Activated CD8-positive, alpha-beta memory T cell treated with anti-CD3 and anti-CD28 coated beads, Interleukin-2, amount 10 ng/mL, durations not matched to agents 7 days and 5 days (primary cell): Measurements from ENCODE around the gene MTFR1L. TPM values are rescaled to one million over a fixed set of nuclear protein-coding genes. Genes with fewer than 3 reads are reported as not detected.
A peak's percentile ranks its signal among the peaks of the same experiment; 100 is the strongest.

Experiments used
- ATAC-seq: fragments of 150-1000 bp; cut with Tn5 transposase; one replicate; pipeline ENCODE4 v1.10.0; 2021; ENCODE audit warnings: moderate library complexity
- CTCF ChIA-PET: fragments of 350-600 bp; sonication (Branson Sonifier 250); formaldehyde crosslinking; loops from one replicate; lab custom pipeline; 2021; ENCODE audit warnings: antibody characterized with exemption; lab: Charles Lee
- DNase-seq: peaks from one replicate; pipeline ENCODE4 v3.0.0-alpha.2; 2020
- H3K27ac Mint-ChIP-seq: one replicate; pipeline ENCODE4 v1.8.0; 2021; ENCODE audit warnings: mild to moderate bottlenecking, mixed read lengths
- H3K27me3 Mint-ChIP-seq: one replicate; pipeline ENCODE4 v1.8.0; 2021; ENCODE audit warnings: mixed read lengths
- H3K36me3 Mint-ChIP-seq: one replicate; pipeline ENCODE4 v1.8.0; 2021; ENCODE audit warnings: mild to moderate bottlenecking, mixed read lengths
- H3K4me1 Mint-ChIP-seq: one replicate; pipeline ENCODE4 v1.8.0; 2021; ENCODE audit warnings: mixed read lengths
- H3K4me3 Mint-ChIP-seq: one replicate; pipeline ENCODE4 v1.8.0; 2021; ENCODE audit warnings: mild to moderate bottlenecking, moderate library complexity, mixed read lengths
- H3K9me3 Mint-ChIP-seq: one replicate; pipeline ENCODE4 v1.8.0; 2022; ENCODE audit warnings: low read depth, mixed read lengths
- total RNA-seq, 2 experiments: library from RNA; stranded (reverse); gene quantifications; one replicate each; pipeline ENCODE4 v1.2.3, GENCODE V29; 2021

MTFR1L gene
- total RNA-seq, 2 experiments from 2014 or later = 28.9 to 31.2 TPM

- ATAC-seq = no peak
- Mint-ChIP-seq H3K36me3 (no peaks in the 10 kb centered on the region), H3K4me1 (no peaks in the 10 kb centered on the region), H3K27me3 (no peaks in the 10 kb centered on the region), H3K9me3 (no peaks in the 10 kb centered on the region), H3K4me3 (no peak overlapping the region), H3K27ac (no peak overlapping the region)
- DNase-seq = no peak
- CTCF ChIA-PET = no interaction called here
These were observed 38.7 kb upstream of the MTFR1L start for GRCh38 chr1:25781130-25781433.

- no peaks in the 10 kb centered on the region for H3K4me1 Mint-ChIP-seq
- ATAC-seq (no peak), DNase-seq (no peak)
- H3K36me3 Mint-ChIP-seq = no peaks in the 10 kb centered on the region
- CTCF ChIA-PET = no interaction called here
- no peaks in the 10 kb centered on the region for H3K27me3 Mint-ChIP-seq
- no peak overlapping the region for H3K4me3 Mint-ChIP-seq
- no peaks in the 10 kb centered on the region for H3K9me3 Mint-ChIP-seq
- no peak overlapping the region for H3K27ac Mint-ChIP-seq
These were observed 37.0 kb upstream of the MTFR1L start for GRCh38 chr1:25782608-25783201.

- Mint-ChIP-seq H3K27ac (no peak overlapping the region), H3K4me3 (no peak overlapping the region), H3K4me1 (no peaks in the 10 kb centered on the region), H3K9me3 (no peaks in the 10 kb centered on the region), H3K36me3 (no peaks in the 10 kb centered on the region), H3K27me3 (no peaks in the 10 kb centered on the region)
- no peak for ATAC-seq
- CTCF ChIA-PET = interaction anchor here (1.4 kb wide), 1 partner anchor 11 kb away, joined by 4 read pairs; no protein-coding TSS in a partner anchor
- DNase-seq = no peak
These were observed 35.1 kb upstream of the MTFR1L start for GRCh38 chr1:25784575-25785051.

- Mint-ChIP-seq H3K9me3 (no peaks in the 10 kb centered on the region), H3K36me3 (no peaks in the 10 kb centered on the region), H3K4me3 (no peak overlapping the region), H3K27ac (no peak overlapping the region), H3K27me3 (peaks cover 5% of the 10 kb centered on the region), H3K4me1 (no peaks in the 10 kb centered on the region)
- CTCF ChIA-PET = interaction anchor here (1.4 kb wide), 1 partner anchor 10 kb away, joined by 4 read pairs; no protein-coding TSS in a partner anchor
- ATAC-seq (no peak), DNase-seq (no peak)
These were observed 34.3 kb upstream of the MTFR1L start for GRCh38 chr1:25785333-25786067.

GRCh38 chr1:25786887-25787759 lies 32.6 kb upstream of the MTFR1L start:
- Mint-ChIP-seq H3K27ac (no peak overlapping the region), H3K27me3 (peaks cover 5% of the 10 kb centered on the region)
- ATAC-seq = no peak

GRCh38 chr1:25787760-25788166 lies 32.0 kb upstream of the MTFR1L start:
- H3K4me1 Mint-ChIP-seq = no peaks in the 10 kb centered on the region
- no peak for ATAC-seq
- H3K4me3 Mint-ChIP-seq = no peak overlapping the region
- no peaks in the 10 kb centered on the region for H3K36me3 Mint-ChIP-seq
- DNase-seq = no peak
- H3K27me3 Mint-ChIP-seq = peaks cover 5% of the 10 kb centered on the region
- CTCF ChIA-PET = interaction anchor here (0.6 to 0.9 kb wide), 2 partner anchors 179 to 335 kb away, joined by 3 read pairs; no protein-coding TSS in a partner anchor
- H3K27ac Mint-ChIP-seq = no peak overlapping the region
- H3K9me3 Mint-ChIP-seq = no peaks in the 10 kb centered on the region

More at GRCh38 chr1:25786887-25787759, 32.6 kb upstream of the MTFR1L start:
- no peak overlapping the region for H3K4me3 Mint-ChIP-seq
- H3K36me3 Mint-ChIP-seq = no peaks in the 10 kb centered on the region
- no peak for DNase-seq
- CTCF ChIA-PET = interaction anchor here (0.6 to 0.9 kb wide), 2 partner anchors 178 to 334 kb away, joined by 3 read pairs; no protein-coding TSS in a partner anchor
- no peaks in the 10 kb centered on the region for H3K4me1 Mint-ChIP-seq
- no peaks in the 10 kb centered on the region for H3K9me3 Mint-ChIP-seq

GRCh38 chr1:25790472-25790871 lies 29.3 kb upstream of the MTFR1L start:
- CTCF ChIA-PET = no interaction called here

GRCh38 chr1:25792115-25792514 lies 27.6 kb upstream of the MTFR1L start:
- CTCF ChIA-PET = interaction anchor here (2.1 kb wide), 1 partner anchor 19 kb away, joined by 7 read pairs; no protein-coding TSS in a partner anchor
- Mint-ChIP-seq H3K36me3 (no peaks in the 10 kb centered on the region), H3K4me3 (no peak overlapping the region), H3K27me3 (peaks cover 21% of the 10 kb centered on the region), H3K4me1 (peaks cover 14% of the 10 kb centered on the region), H3K9me3 (no peaks in the 10 kb centered on the region), H3K27ac (no peak overlapping the region)
- ATAC-seq (no peak), DNase-seq (no peak)

More at GRCh38 chr1:25790472-25790871, 29.3 kb upstream of the MTFR1L start:
- no peaks in the 10 kb centered on the region for H3K9me3 Mint-ChIP-seq
- no peak overlapping the region for H3K27ac Mint-ChIP-seq
- peaks cover 15% of the 10 kb centered on the region for H3K27me3 Mint-ChIP-seq
- no peaks in the 10 kb centered on the region for H3K4me1 Mint-ChIP-seq
- DNase-seq (no peak), ATAC-seq (no peak)
- H3K4me3 Mint-ChIP-seq = no peak overlapping the region
- H3K36me3 Mint-ChIP-seq = no peaks in the 10 kb centered on the region

GRCh38 chr1:25793585-25794170 lies 26.1 kb upstream of the MTFR1L start:
- Mint-ChIP-seq H3K27ac (no peak overlapping the region), H3K27me3 (peaks cover 30% of the 10 kb centered on the region), H3K36me3 (no peaks in the 10 kb centered on the region), H3K9me3 (no peaks in the 10 kb centered on the region), H3K4me1 (peaks cover 21% of the 10 kb centered on the region), H3K4me3 (no peak overlapping the region)
- ATAC-seq (no peak), DNase-seq (no peak)
- CTCF ChIA-PET = interaction anchor here (0.8 to 6.5 kb wide), 5 partner anchors 11 to 183 kb away, joined by 3 to 75 read pairs (median 4); no protein-coding TSS in a partner anchor

- Mint-ChIP-seq H3K4me1 (peaks cover 21% of the 10 kb centered on the region), H3K4me3 (no peak overlapping the region), H3K36me3 (no peaks in the 10 kb centered on the region), H3K27me3 (peaks cover 32% of the 10 kb centered on the region), H3K9me3 (no peaks in the 10 kb centered on the region), H3K27ac (no peak overlapping the region)
- CTCF ChIA-PET = interaction anchor here (0.8 to 6.5 kb wide), 4 partner anchors 10 to 184 kb away, joined by 3 to 75 read pairs (median 6); no protein-coding TSS in a partner anchor
- DNase-seq (no peak), ATAC-seq (no peak)
These were observed 25.4 kb upstream of the MTFR1L start for GRCh38 chr1:25794325-25794724.

- no peak for ATAC-seq
- no peak for DNase-seq
- Mint-ChIP-seq H3K9me3 (no peaks in the 10 kb centered on the region), H3K4me3 (no peak overlapping the region), H3K27ac (no peak overlapping the region), H3K4me1 (peaks cover 21% of the 10 kb centered on the region), H3K27me3 (peaks cover 29% of the 10 kb centered on the region), H3K36me3 (no peaks in the 10 kb centered on the region)
- CTCF ChIA-PET = interaction anchor here (1.5 to 6.5 kb wide), 4 partner anchors 10 to 184 kb away, joined by 4 to 75 read pairs (median 6); no protein-coding TSS in a partner anchor
These were observed 24.5 kb upstream of the MTFR1L start for GRCh38 chr1:25795211-25795610.

- no peak overlapping the region for H3K4me3 Mint-ChIP-seq
- CTCF ChIA-PET = interaction anchor here (0.9 to 6.5 kb wide), 6 partner anchors 11 to 185 kb away, joined by 4 to 75 read pairs (median 4); no protein-coding TSS in a partner anchor
These were observed 23.6 kb upstream of the MTFR1L start for GRCh38 chr1:25795946-25796810.

More at GRCh38 chr1:25795946-25796810, 23.6 kb upstream of the MTFR1L start:
- H3K9me3 Mint-ChIP-seq = no peaks in the 10 kb centered on the region
- H3K27me3 Mint-ChIP-seq = peaks cover 35% of the 10 kb centered on the region
- H3K27ac Mint-ChIP-seq = peak overlapping the region; percentile 73
- ATAC-seq = peak; percentile 52
- peaks cover 26% of the 10 kb centered on the region for H3K4me1 Mint-ChIP-seq
- H3K36me3 Mint-ChIP-seq = no peaks in the 10 kb centered on the region
- peak; percentile 72 for DNase-seq
